K562 (cell line): Measurements from ENCODE around the gene STRN3.

Source experiments
- CREB3 ChIP-seq: fragments of 450-650 bp; conservative IDR thresholded peaks from 2 replicates; pipeline ENCODE4 v1.6.1; 2016; ENCODE audit warnings: missing genetic modification characterization, low read depth, mild to moderate bottlenecking, missing compliant biosample characterization, moderate library complexity
- CTCF ChIP-seq, 3 experiments: IDR thresholded peaks in 2 of 3; conservative IDR thresholded peaks in 1 of 3; 2 replicates each; pipeline ENCODE4 v1.5.1; 2011 to 2012; ENCODE audit warnings: low read length in 3 of 3, mild to moderate bottlenecking in 3 of 3, control low read depth in 2 of 3, improper control_type of control experiment in 1 of 3, inconsistent platforms in 1 of 3, low read depth in 1 of 3, mixed read lengths in 1 of 3, moderate library complexity in 1 of 3; ENCODE audit not compliant: insufficient read depth in 2 of 3
- IRF2 ChIP-seq: sonication (generic); formaldehyde crosslinking; IDR thresholded peaks from 2 replicates; pipeline ENCODE4 v1.8.1; 2022; ENCODE audit warnings: mild to moderate bottlenecking, missing genetic modification reagents
- KDM4B ChIP-seq, 2 experiments: fragments of 450-650 bp in 1 of 2; sonication (generic) in 1 of 2; IDR thresholded peaks; 2 replicates each; pipeline ENCODE4 v1.6.1; 2016 to 2017; ENCODE audit warnings: borderline replicate concordance in 2 of 2, antibody characterized with exemption in 1 of 2, low read depth in 1 of 2, mild to moderate bottlenecking in 1 of 2
- MAX ChIP-seq: sonication (generic); formaldehyde crosslinking; IDR thresholded peaks from 2 replicates; pipeline ENCODE4 v1.9.0; 2022; ENCODE audit warnings: mild to moderate bottlenecking, missing genetic modification reagents
- ZKSCAN1 ChIP-seq: fragments of 150-350 bp; IDR thresholded peaks from 2 replicates; pipeline ENCODE4 v1.6.1; 2016; ENCODE audit warnings: low read depth, low read length

DNA sequence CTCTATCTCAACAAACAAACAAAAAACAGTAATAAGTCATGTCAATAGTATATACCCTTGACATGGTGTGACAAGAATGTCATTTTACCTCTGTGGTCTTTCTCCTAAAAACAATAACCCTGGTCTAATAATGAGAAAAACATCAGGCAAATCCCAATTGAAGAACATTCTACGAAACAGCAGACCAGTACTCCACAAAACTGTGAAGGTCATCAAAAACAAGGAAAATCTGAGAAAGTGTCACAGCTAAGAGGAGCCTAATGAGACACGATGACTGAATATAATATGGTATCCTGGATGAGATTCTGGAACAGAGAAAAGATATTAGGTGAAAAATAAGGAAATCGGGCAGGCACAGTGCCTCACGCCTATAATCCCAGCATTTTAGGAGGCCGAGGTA lies 157.4 kb downstream of the STRN3 start:
- no peak for TF ChIP-seq CREB3 (tag)
- TF ChIP-seq MAX = no peak
- TF ChIP-seq KDM4B (IDR thresholded peaks at IDR 0.05; ENCODE audit: borderline replicate concordance in 2 of 2, low read depth in 1 of 2) = no peak
- TF ChIP-seq ZKSCAN1 = no peak
- no peak for TF ChIP-seq IRF2 (CRISPR knock-in tag)
- no peak for TF ChIP-seq CTCF (IDR thresholded peaks at IDR 0.05 in 2 of 3, conservative IDR thresholded peaks at IDR 0.05 in 1 of 3; ENCODE audit: insufficient read depth in 2 of 3, low read depth in 1 of 3, low read length in 3 of 3)
